ENCODE measurements around the gene FAM234A. TPM values are rescaled to one million over a fixed set of nuclear protein-coding genes. Genes with fewer than 3 reads are reported as not detected.

FAM234A gene
- total RNA-seq, 2 experiments from 2014 or later = 21.0 to 21.1 TPM

DNA sequence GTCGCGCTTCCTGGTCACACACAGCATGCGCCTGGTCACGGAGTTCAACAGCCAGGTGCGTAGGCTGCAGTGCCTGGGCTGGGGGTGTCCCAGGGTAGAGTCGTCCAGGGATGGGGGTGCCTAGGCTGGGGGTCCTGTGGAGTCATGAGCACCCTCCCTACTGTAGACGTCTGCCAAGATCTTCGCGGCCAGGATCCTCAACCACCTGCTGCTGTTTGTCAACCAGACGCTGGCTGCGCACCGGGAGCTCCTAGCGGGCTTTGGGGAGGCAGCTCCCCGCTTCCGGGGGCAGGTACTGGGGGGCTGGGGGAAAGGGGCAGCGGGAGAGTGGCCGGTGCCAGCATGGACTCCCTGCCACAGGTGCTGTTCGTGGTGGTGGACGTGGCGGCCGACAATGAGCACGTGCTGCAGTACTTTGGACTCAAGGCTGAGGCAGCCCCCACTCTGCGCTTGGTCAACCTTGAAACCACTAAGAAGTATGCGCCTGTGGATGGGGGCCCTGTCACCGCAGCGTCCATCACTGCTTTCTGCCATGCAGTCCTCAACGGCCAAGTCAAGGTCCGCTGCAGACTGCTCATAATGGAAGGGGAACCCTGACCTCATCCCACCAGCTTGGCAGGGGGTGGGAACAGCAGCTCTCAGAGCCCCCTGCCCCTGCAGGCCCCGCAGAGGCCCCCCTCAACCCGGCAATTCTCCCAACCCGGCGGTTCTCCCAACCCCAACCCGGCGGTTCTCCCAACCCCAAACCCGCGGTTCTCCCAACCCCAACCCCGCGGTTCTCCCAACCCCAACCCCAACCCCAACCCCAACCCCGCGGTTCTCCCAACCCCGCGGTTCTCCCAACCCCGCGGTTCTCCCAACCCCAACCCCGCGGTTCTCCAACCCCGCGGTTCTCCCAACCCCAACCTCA is 50.8 kb downstream of the FAM234A start:
- no peak overlapping the region for H3K4me3 Mint-ChIP-seq
- POLR2A ChIA-PET = no interaction called here
- no peaks in the 10 kb centered on the region for H3K9me3 Mint-ChIP-seq
- ATAC-seq (ENCODE audit: low read depth) (no peak), DNase-seq (no peak)
- H3K27ac Mint-ChIP-seq = no peak overlapping the region
- H3K36me3 Mint-ChIP-seq = peaks cover 1% of the 10 kb centered on the region
- no peaks in the 10 kb centered on the region for H3K4me1 Mint-ChIP-seq
- H3K27me3 Mint-ChIP-seq = peaks cover 4% of the 10 kb centered on the region

DNA sequence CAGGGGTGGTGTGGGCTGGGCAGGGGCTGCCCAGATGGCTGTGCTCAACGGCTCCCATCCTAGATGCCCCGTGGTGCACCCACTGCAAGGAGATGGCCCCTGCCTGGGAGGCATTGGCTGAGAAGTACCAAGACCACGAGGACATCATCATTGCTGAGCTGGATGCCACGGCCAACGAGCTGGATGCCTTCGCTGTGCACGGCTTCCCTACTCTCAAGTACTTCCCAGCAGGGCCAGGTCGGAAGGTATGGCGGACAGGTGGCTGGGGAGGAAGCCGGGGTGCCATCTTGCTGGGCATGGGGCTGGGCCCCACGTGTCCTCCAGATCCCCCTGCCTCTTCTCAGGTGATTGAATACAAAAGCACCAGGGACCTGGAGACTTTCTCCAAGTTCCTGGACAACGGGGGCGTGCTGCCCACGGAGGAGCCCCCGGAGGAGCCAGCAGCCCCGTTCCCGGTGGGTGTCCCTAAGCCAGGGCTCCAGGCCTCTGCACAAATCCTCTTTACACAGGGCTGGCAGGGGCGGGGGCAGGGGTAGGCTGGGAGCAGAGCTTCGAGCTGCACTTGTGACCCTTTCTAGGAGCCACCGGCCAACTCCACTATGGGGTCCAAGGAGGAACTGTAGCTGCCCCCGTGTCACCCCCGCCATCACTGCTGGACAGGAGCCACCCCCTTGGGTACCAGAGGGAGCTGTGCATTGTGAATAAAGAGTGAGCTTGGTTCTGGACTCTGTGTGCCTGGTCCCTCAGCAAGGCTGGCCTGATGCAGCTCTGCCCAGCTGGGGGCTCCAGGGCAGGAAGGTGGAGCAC is 52.1 kb downstream of the FAM234A start:
- no peak for ATAC-seq (ENCODE audit: low read depth)
- Mint-ChIP-seq H3K4me3 (no peak overlapping the region), H3K27ac (no peak overlapping the region), H3K36me3 (peaks cover 1% of the 10 kb centered on the region), H3K9me3 (no peaks in the 10 kb centered on the region), H3K4me1 (no peaks in the 10 kb centered on the region), H3K27me3 (peaks cover under 1% of the 10 kb centered on the region)
- POLR2A ChIA-PET = no interaction called here
- DNase-seq = no peak

DNA sequence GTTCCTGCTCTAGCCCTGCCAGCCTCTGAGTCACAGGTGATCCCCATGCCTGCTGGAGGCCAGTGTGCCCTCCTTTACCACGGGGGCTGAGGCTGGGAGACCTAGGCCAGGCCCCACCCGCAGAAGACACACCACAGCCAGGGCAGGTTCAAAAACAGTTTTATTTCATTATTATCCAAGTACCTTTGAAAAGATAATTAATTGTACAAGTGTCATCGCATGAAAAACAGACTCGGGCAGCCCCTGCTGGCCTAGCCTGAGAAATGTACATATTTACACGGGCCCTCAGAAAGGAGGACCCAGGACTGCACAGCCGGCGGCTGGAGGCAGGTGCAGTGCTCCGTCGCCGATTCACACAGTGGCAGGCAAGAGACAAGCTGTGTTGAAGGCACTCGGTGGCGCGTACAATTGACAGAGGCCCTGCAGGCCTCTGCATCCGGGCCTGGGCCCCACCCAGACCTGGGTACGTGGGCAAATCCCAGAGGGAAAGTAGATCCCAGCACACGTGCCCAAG is 52.7 kb downstream of the FAM234A start:
- Mint-ChIP-seq H3K27ac (no peak overlapping the region), H3K9me3 (no peaks in the 10 kb centered on the region), H3K36me3 (peaks cover 1% of the 10 kb centered on the region), H3K4me3 (no peak overlapping the region), H3K4me1 (no peaks in the 10 kb centered on the region), H3K27me3 (no peaks in the 10 kb centered on the region)
- no peak for ATAC-seq (ENCODE audit: low read depth)
- POLR2A ChIA-PET = no interaction called here
- DNase-seq = no peak

DNA sequence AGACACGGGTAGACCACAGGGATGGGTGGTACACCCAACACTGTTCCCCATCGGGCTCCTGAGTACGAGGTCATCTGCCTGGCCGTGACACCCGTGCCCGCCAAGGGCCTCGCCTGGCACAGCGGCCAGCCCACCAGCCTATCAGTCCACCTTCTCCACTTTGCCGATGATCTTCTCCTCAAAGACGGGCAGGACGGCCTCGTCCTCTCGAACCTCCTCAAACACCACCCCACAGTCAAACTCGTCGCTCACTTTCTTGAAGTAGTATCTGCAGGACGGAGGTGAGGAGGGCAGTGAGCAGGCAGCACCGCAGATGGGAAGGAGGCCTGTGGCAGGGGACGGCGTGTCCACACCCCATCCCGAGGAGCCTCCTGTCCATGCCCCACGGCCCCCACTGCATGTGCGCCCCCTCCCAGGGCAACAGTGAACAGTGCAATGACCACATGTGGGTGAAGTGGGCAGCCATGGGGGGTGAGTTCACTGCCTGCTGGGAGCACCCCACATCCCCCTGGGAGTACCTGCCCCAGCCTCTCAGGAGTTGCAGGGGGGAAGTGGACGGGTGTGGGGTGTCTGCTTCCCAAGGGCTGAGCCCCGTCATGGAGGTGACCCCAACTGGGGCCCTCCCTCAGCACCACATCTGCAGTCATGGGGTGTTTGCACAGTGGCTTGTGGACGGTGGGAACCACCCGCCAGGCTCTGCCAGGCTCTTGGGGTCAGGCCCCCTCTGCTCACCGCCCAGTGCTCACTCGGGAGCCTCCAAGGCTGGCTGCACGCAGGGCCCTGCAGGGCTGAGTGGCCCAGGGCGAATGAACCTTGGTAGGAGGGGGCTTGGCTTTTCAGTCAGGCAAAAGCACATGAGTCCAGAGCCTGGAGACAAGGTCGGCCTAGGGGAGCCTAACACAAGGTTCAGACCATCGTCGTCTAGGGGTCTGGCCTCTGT is 53.6 kb downstream of the FAM234A start:
- Mint-ChIP-seq H3K27me3 (no peaks in the 10 kb centered on the region), H3K9me3 (no peaks in the 10 kb centered on the region), H3K27ac (no peak overlapping the region), H3K4me1 (no peaks in the 10 kb centered on the region), H3K4me3 (no peak overlapping the region), H3K36me3 (peaks cover 1% of the 10 kb centered on the region)
- DNase-seq = no peak
- no peak for ATAC-seq (ENCODE audit: low read depth)
- POLR2A ChIA-PET = no interaction called here

DNA sequence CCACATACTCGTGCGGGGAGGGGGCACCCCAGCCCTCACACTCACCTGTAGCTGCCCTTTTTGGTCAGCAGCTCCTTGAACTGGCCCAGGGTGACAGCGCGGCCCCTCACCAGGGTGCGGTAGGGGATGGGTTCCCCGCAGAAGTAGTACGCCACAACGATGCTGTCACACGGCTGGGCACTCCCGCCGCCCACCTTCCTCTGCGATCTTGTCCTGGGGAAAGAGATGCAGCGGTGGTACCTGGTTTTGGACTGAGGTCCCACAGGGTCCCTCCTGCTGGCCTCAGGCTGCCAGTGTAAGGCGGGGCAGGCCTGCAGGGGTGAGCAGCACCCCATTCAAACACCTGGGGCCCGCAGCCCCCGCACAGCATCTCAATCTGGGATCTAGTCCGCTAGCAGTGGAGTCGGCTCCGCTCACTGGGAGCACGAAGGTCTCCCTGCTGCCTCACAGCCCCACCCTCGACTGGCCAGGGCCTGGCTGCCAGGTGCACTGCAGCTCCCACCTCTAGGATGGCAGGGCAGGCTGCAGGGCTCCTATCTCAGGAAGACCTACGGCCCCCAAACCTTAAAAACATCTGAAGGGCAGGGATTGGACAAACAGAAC is 54.9 kb downstream of the FAM234A start:
- Mint-ChIP-seq H3K27ac (no peak overlapping the region), H3K4me3 (no peak overlapping the region), H3K4me1 (no peaks in the 10 kb centered on the region), H3K27me3 (no peaks in the 10 kb centered on the region), H3K36me3 (peaks cover 1% of the 10 kb centered on the region), H3K9me3 (no peaks in the 10 kb centered on the region)
- DNase-seq (no peak), ATAC-seq (ENCODE audit: low read depth) (no peak)
- POLR2A ChIA-PET = interaction anchor here (0.6 kb wide), 1 partner anchor 193 kb away, joined by 6 read pairs; no protein-coding TSS in a partner anchor

DNA sequence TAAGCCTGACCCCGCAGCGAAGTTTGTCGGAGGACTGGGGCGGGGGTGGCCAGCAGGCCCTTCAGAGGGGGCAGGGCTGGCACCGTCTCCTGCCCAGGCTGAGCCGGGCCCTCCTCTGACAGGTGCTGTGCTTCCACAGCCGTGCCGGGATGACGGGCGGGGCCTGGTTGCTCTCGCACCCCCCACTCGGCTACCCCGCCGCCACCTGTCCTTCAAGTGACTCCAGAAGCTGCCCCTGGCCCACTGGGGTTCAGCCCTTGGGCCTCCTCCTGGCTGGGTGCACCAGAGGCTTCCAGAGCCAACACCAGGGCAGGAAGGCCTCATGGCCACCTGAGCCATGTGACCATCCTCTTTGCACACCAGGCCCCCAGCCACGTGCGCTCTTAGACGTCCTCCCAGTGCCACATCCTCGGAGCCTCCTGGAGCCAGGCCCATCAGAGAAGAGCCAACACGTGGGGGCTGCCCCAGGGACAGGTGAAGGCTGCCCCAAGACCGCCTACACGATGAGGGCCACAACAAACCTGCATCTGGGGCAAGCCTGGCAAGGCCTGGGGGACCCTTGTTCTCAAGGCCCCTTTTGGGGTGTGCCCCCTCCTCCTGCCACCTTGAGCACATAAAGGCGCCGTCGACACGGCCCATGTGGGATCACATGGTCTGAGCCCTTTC is 55.5 kb downstream of the FAM234A start:
- Mint-ChIP-seq H3K36me3 (peaks cover 1% of the 10 kb centered on the region), H3K27ac (no peak overlapping the region)

DNA sequence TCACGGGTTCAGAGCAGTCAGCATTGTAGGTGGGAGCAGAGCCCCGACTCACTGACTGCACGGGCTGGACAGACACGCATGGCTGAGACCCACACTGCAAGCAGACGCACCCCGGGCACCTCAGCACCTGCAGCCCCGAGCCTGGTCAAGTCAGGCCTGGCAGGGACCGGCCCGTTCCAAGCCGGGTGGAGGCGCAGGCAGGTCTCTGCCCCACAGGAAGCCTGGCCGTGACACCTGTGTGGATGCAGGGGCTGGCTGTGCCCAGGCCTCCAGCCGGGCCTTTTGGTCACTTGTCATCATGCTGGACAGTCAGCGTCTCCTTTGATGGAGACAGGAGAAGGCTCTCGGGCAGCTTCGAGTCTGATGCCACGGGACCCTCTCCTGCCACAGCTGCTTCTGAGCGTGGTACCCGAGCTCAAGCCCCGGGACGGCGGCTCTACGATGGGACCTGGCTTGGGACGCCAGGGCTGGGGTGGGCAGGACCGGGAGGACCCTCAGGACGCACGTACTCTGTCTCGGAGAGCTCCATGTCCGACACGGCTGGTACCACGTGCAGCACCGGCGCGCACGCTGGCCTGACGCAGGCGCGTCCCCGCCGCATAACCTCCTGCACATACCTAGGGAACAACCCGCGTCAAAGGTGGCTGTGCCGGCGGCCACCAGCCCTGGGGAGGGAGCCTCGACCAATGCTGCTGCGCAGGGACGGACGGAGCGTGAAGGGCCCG is 56.2 kb downstream of the FAM234A start:
- H3K4me1 Mint-ChIP-seq = no peaks in the 10 kb centered on the region
- no peaks in the 10 kb centered on the region for H3K27me3 Mint-ChIP-seq
- POLR2A ChIA-PET = interaction anchor here (0.6 kb wide), 1 partner anchor 155 kb away, joined by 7 read pairs; no protein-coding TSS in a partner anchor
- no peak overlapping the region for H3K27ac Mint-ChIP-seq
- H3K36me3 Mint-ChIP-seq = peaks cover 1% of the 10 kb centered on the region
- DNase-seq (no peak), ATAC-seq (ENCODE audit: low read depth) (no peak)
- H3K4me3 Mint-ChIP-seq = no peak overlapping the region
- H3K9me3 Mint-ChIP-seq = no peaks in the 10 kb centered on the region

More for the DNA sequence above, 55.5 kb downstream of the FAM234A start:
- Mint-ChIP-seq H3K9me3 (no peaks in the 10 kb centered on the region), H3K4me3 (no peak overlapping the region), H3K27me3 (no peaks in the 10 kb centered on the region), H3K4me1 (no peaks in the 10 kb centered on the region)
- ATAC-seq (ENCODE audit: low read depth) = no peak
- POLR2A ChIA-PET = no interaction called here
- no peak for DNase-seq

DNA sequence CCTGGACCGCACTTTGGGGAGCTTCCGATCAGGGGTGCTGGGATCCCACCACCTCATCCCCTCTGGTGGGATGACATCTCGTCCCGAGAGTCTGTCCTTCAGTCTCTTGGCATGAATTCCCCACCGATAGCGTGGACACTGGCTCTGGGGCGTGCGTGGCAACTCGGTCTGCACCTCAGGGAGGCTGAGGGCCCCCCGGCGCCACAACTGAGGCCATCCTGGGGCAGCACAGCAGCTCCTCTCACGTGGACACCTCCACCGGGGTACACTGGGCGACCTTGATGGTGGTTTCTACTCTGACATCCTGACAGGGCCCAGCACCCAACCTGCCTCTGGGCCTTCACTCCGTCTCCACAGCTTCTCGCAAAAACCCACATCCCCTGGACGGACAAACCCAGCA is 56.9 kb downstream of the FAM234A start:
- POLR2A ChIA-PET = interaction anchor here (0.6 kb wide), 1 partner anchor 156 kb away, joined by 7 read pairs; no protein-coding TSS in a partner anchor
- H3K4me1 Mint-ChIP-seq = no peaks in the 10 kb centered on the region
- ATAC-seq (ENCODE audit: low read depth) (no peak), DNase-seq (no peak)
- H3K36me3 Mint-ChIP-seq = peaks cover under 1% of the 10 kb centered on the region
- H3K27me3 Mint-ChIP-seq = no peaks in the 10 kb centered on the region
- no peaks in the 10 kb centered on the region for H3K9me3 Mint-ChIP-seq
- H3K27ac Mint-ChIP-seq = no peak overlapping the region
- no peak overlapping the region for H3K4me3 Mint-ChIP-seq

DNA sequence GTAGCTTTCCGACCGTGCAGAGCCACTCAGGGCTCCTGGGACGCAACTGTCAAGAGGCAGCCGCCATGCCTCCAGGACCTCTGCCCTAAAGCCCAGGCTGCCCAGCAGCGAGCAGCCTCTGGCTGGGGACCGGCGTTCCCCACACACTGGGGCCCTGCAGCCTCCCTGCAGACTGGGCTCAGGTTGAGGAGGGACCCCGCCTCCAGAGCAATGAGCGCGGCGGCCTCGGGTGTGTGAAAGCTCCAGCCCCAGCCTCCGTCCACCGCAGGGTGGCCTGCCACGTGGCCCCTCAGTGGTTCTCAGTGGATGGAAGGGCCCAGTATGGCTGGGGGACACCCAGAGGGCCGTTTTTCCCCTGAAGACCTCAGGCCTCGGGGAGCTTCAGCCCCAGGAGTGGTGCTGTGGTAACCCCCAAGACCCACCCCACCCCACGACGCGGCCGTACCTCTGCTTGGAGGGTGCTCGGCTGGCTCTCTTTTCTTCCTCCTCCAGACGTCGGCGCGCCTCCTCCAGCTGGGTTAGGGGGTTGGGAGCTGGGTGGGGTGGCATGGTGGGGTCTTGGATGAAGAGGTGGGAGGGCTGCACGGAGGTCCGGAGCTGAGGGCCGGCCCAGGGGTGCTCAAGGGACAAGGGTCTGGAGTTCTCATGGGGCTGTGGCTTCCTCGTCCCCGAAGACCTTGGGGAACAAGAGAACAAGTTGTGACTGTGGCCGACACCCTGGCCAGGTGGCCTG is 58.6 kb downstream of the FAM234A start:
- Mint-ChIP-seq H3K9me3 (no peaks in the 10 kb centered on the region), H3K27ac (no peak overlapping the region), H3K4me1 (no peaks in the 10 kb centered on the region), H3K36me3 (peaks cover 1% of the 10 kb centered on the region), H3K4me3 (no peak overlapping the region), H3K27me3 (no peaks in the 10 kb centered on the region)
- POLR2A ChIA-PET = no interaction called here
- DNase-seq (no peak), ATAC-seq (ENCODE audit: low read depth) (no peak)

DNA sequence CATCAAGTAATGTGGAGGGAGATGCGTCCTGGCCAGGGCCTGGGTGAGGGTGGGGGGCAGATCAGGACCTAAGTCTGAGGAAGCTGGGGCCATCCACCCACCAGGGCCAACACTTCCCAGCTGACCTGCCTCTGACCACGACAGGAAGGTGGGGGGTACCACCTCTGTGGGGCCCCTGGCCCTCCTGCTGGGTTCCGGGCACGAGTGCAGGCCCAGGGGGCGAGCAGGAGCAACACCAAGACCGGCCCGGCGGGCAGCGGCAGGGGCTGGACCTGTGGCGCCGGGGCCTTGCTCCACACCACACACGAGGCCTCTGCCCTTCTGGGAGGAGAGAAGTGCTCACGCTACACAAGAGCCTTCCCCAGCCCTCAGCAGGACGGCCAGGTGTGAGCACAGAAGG is 61.7 kb downstream of the FAM234A start:
- Mint-ChIP-seq H3K9me3 (no peaks in the 10 kb centered on the region), H3K27ac (no peak overlapping the region), H3K4me3 (no peak overlapping the region), H3K4me1 (no peaks in the 10 kb centered on the region), H3K27me3 (no peaks in the 10 kb centered on the region), H3K36me3 (peaks cover 1% of the 10 kb centered on the region)
- DNase-seq = no peak
- POLR2A ChIA-PET = no interaction called here
- no peak for ATAC-seq (ENCODE audit: low read depth)

DNA sequence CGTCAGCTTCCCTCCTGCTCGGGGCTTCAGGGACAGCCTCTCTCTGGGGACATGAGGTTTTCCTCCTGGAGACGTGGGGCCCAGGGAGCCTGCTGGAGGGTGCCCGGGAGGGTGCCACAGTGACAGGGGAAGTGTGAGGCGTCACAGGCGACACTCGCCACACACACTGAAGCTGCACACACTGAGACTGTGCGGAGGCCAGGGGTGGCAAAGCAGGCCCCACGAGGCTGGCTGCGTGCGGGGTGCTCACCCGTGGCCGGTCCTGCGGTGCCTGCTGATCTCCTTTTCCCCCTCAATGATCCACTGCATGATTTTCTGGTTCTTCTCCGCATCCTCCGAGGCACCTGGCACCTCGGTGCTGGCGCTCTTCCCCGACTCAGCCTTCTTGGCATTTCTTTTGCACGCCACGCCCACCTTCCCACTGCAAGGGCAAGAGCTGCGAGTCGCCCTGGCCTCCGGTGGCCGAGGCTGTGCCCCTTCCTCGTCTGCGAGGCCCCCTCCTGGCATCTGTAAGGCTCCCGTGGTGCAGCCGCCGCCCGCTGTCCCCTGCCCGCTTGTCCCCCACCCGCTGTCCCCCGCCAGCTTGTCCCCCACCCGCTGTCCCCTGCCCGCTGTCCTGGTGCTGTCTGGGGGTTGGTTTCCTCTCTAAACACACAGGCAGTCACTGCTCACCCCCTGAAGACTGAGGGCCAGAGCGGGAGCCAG is 62.3 kb downstream of the FAM234A start:
- POLR2A ChIA-PET = no interaction called here
- no peak for ATAC-seq (ENCODE audit: low read depth)

More for the DNA sequence above, 62.3 kb downstream of the FAM234A start:
- peaks cover 1% of the 10 kb centered on the region for H3K36me3 Mint-ChIP-seq
- no peak overlapping the region for H3K4me3 Mint-ChIP-seq
- no peak for DNase-seq
- H3K9me3 Mint-ChIP-seq = no peaks in the 10 kb centered on the region
- H3K27me3 Mint-ChIP-seq = no peaks in the 10 kb centered on the region
- H3K27ac Mint-ChIP-seq = no peak overlapping the region
- no peaks in the 10 kb centered on the region for H3K4me1 Mint-ChIP-seq

All from activated naive CD8-positive, alpha-beta T cell treated with anti-CD3 and anti-CD28 coated beads, Interleukin-2, amount 10 ng/mL, durations not matched to agents 7 days and 5 days (primary cell).